ENCODE measurements around the gene OR52N5.

Gene OR52N5

GRCh38 chr11:5749836-5750235 is 33.3 kb downstream of the OR52N5 start:
- Histone ChIP-seq H3F3A (ENCODE audit: insufficient read depth, low read length) (no peaks in the 10 kb centered on the region), H3K4me2 (ENCODE audit: low read length) (no peak overlapping the region), H2AFZ (ENCODE audit: low read length) (no peak overlapping the region), H3K9me2 (ENCODE audit: low read depth, low read length) (no peaks in the 10 kb centered on the region; the same call in 1 of the 2 replicates), H4K20me1 (ENCODE audit: insufficient read depth, low read length) (no peaks in the 10 kb centered on the region), H3K36me3 (ENCODE audit: insufficient read depth, low read length) (no peaks in the 10 kb centered on the region), H3K9me3 (ENCODE audit: low read length) (no peaks in the 10 kb centered on the region), H3K27me3 (ENCODE audit: insufficient read depth, low read length) (no peaks in the 10 kb centered on the region), H3K4me3 (ENCODE audit: low read depth, low read length, poor library complexity, severe bottlenecking) (no peak overlapping the region), H3K9ac (ENCODE audit: low read length) (no peak overlapping the region), H3K79me2 (ENCODE audit: insufficient read depth, low read length) (no peaks in the 10 kb centered on the region), H3K4me1 (ENCODE audit: insufficient read depth, low read length, severe bottlenecking) (no peaks in the 10 kb centered on the region), H3K27ac (ENCODE audit: low read depth, low read length, poor library complexity, severe bottlenecking) (no peak overlapping the region)
- TF ChIP-seq EZH2 (IDR thresholded peaks at IDR 0.05; ENCODE audit: borderline replicate concordance, low read length) = no peak
- TF ChIP-seq CTCF (IDR thresholded peaks at IDR 0.05; ENCODE audit: low read length) = no peak

GRCh38 chr11:5746614-5747013 is 36.5 kb downstream of the OR52N5 start:
- Histone ChIP-seq H3K4me3 (ENCODE audit: low read depth, low read length, poor library complexity, severe bottlenecking) (no peak overlapping the region), H3F3A (ENCODE audit: insufficient read depth, low read length) (no peaks in the 10 kb centered on the region), H3K27ac (ENCODE audit: low read depth, low read length, poor library complexity, severe bottlenecking) (no peak overlapping the region), H3K9me3 (ENCODE audit: low read length) (no peaks in the 10 kb centered on the region), H3K4me2 (ENCODE audit: low read length) (no peak overlapping the region), H2AFZ (ENCODE audit: low read length) (no peak overlapping the region), H3K4me1 (ENCODE audit: insufficient read depth, low read length, severe bottlenecking) (no peaks in the 10 kb centered on the region), H3K27me3 (ENCODE audit: insufficient read depth, low read length) (no peaks in the 10 kb centered on the region), H3K9me2 (ENCODE audit: low read depth, low read length) (no peaks in the 10 kb centered on the region; the same call in 1 of the 2 replicates), H3K36me3 (ENCODE audit: insufficient read depth, low read length) (no peaks in the 10 kb centered on the region), H3K9ac (ENCODE audit: low read length) (no peak overlapping the region), H3K79me2 (ENCODE audit: insufficient read depth, low read length) (no peaks in the 10 kb centered on the region), H4K20me1 (ENCODE audit: insufficient read depth, low read length) (no peaks in the 10 kb centered on the region)
- no peak for TF ChIP-seq EZH2 (IDR thresholded peaks at IDR 0.05; ENCODE audit: borderline replicate concordance, low read length)
- TF ChIP-seq CTCF (IDR thresholded peaks at IDR 0.05; ENCODE audit: low read length) = no peak

GRCh38 chr11:5738431-5738830 is 44.7 kb downstream of the OR52N5 start:
- Histone ChIP-seq H3K27me3 (ENCODE audit: insufficient read depth, low read length) (no peaks in the 10 kb centered on the region), H3K79me2 (ENCODE audit: insufficient read depth, low read length) (no peaks in the 10 kb centered on the region), H2AFZ (ENCODE audit: low read length) (no peak overlapping the region), H3K36me3 (ENCODE audit: insufficient read depth, low read length) (no peaks in the 10 kb centered on the region), H3K9me3 (ENCODE audit: low read length) (no peaks in the 10 kb centered on the region), H3K4me3 (ENCODE audit: low read depth, low read length, poor library complexity, severe bottlenecking) (no peak overlapping the region), H3K9ac (ENCODE audit: low read length) (no peak overlapping the region), H3K27ac (ENCODE audit: low read depth, low read length, poor library complexity, severe bottlenecking) (no peak overlapping the region), H3K4me1 (ENCODE audit: insufficient read depth, low read length, severe bottlenecking) (no peaks in the 10 kb centered on the region), H3K4me2 (ENCODE audit: low read length) (no peak overlapping the region), H3F3A (ENCODE audit: insufficient read depth, low read length) (no peaks in the 10 kb centered on the region), H3K9me2 (ENCODE audit: low read depth, low read length) (no peaks in the 10 kb centered on the region), H4K20me1 (ENCODE audit: insufficient read depth, low read length) (no peaks in the 10 kb centered on the region)
- no peak for TF ChIP-seq EZH2 (IDR thresholded peaks at IDR 0.05; ENCODE audit: borderline replicate concordance, low read length)

GRCh38 chr11:5737670-5738392 is 45.3 kb downstream of the OR52N5 start:
- Histone ChIP-seq H3K27me3 (ENCODE audit: insufficient read depth, low read length) (no peaks in the 10 kb centered on the region), H3K4me3 (ENCODE audit: low read depth, low read length, poor library complexity, severe bottlenecking) (no peak overlapping the region), H2AFZ (ENCODE audit: low read length) (no peak overlapping the region), H3K9me3 (ENCODE audit: low read length) (no peaks in the 10 kb centered on the region), H3K4me1 (ENCODE audit: insufficient read depth, low read length, severe bottlenecking) (no peaks in the 10 kb centered on the region), H3K36me3 (ENCODE audit: insufficient read depth, low read length) (no peaks in the 10 kb centered on the region), H3K4me2 (ENCODE audit: low read length) (no peak overlapping the region), H4K20me1 (ENCODE audit: insufficient read depth, low read length) (no peaks in the 10 kb centered on the region), H3K9ac (ENCODE audit: low read length) (no peak overlapping the region), H3K9me2 (ENCODE audit: low read depth, low read length) (no peaks in the 10 kb centered on the region), H3F3A (ENCODE audit: insufficient read depth, low read length) (no peaks in the 10 kb centered on the region), H3K79me2 (ENCODE audit: insufficient read depth, low read length) (no peaks in the 10 kb centered on the region), H3K27ac (ENCODE audit: low read depth, low read length, poor library complexity, severe bottlenecking) (no peak overlapping the region)
- TF ChIP-seq CTCF (IDR thresholded peaks at IDR 0.05; ENCODE audit: low read length) (no peak), EZH2 (IDR thresholded peaks at IDR 0.05; ENCODE audit: borderline replicate concordance, low read length) (no peak)
